Ascending aorta (tissue), 2 donors: ENCODE data around the gene MDGA2. TPM values are rescaled to one million over a fixed set of nuclear protein-coding genes. Genes with fewer than 3 reads are reported as not detected.

Experiments used
- DNase-seq, 2 donors: peaks; one replicate each; pipeline ENCODE4 v3.0.0-alpha.2; 2019; ENCODE audit warnings: low spot score in 2 of 2
- H3K27ac ChIP-seq, 2 donors: fragments of 200-600 bp; sonication (generic); one replicate each; pipeline ENCODE4 v1.5.1; 2016 to 2017; ENCODE audit warnings: mild to moderate bottlenecking in 1 of 2
- H3K27me3 ChIP-seq: fragments of 200-600 bp; sonication (generic); one replicate; pipeline ENCODE4 v1.5.1; 2017
- H3K36me3 ChIP-seq, 2 donors: fragments of 200-600 bp; sonication (generic); one replicate each; pipeline ENCODE4 v1.5.1; 2016
- H3K4me1 ChIP-seq, 2 donors: fragments of 200-600 bp; sonication (generic); one replicate each; pipeline ENCODE4 v1.5.1; 2016 to 2017; ENCODE audit warnings: mild to moderate bottlenecking in 1 of 2
- H3K4me3 ChIP-seq, 2 donors: fragments of 200-600 bp; sonication (generic); one replicate each; pipeline ENCODE4 v1.5.1; 2016 to 2017; ENCODE audit warnings: mild to moderate bottlenecking in 1 of 2
- H3K9me3 ChIP-seq, 2 donors: fragments of 200-600 bp; sonication (generic); one replicate each; pipeline ENCODE4 v1.5.1; 2016
- intact Hi-C: fragments of 100-400 bp; cut with DNase I; formaldehyde crosslinking; loops from one replicate; pipeline ENCODE4 v1.15.1; 2023
- total RNA-seq: library from RNA; depleted of rRNA; stranded (reverse); fragments of >200 nt; gene quantifications from one replicate; pipeline ENCODE4 v1.1.0, GENCODE V29; 2016
- TF ChIP-seq, protein P1 (sequence below), 3 experiments: fragments of 200-600 bp in 2 of 3; fragments of 450-650 bp in 1 of 3; sonication (generic) in 2 of 3; IDR thresholded peaks; one replicate each; pipeline ENCODE4 v1.5.1; 2016 to 2019; ENCODE audit warnings: antibody characterized with exemption in 3 of 3, mild to moderate bottlenecking in 1 of 3, moderate library complexity in 1 of 3

MDGA2 gene
- total RNA-seq, 1 donor from 2014 or later, result not detected

DNA sequence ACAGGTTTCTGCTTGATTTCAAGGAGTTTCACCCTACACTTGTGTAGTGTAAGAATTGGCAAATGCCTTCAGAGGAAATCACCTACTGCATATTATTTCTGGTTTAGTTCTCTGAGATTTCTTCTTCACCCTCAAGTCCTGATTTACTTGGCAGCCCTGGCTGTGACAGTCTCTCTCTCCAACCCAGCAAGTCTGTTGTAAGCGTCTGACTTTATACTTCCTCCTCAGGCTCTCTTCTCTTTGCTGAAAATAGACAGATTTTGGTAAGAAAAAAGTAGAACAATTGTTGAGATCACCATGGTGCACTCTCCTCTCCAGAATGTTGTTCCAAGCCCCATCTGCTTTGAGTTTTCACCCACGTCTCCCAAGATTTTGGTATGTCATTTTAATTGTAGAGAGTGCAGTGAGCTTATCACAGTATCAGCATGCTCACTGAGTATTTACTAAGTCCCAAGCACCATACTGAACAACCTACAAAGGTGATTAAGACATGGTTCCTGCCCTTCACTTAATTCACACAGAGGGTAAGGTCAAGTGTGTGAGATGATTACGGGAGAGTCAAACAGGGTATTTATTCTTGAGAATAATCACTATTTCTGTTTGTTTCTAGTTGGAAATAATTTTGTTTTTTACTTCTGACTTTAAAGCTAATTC lies 148.7 kb downstream of the MDGA2 start:
- no peaks in the 10 kb centered on the region for H3K9me3 ChIP-seq

DNA sequence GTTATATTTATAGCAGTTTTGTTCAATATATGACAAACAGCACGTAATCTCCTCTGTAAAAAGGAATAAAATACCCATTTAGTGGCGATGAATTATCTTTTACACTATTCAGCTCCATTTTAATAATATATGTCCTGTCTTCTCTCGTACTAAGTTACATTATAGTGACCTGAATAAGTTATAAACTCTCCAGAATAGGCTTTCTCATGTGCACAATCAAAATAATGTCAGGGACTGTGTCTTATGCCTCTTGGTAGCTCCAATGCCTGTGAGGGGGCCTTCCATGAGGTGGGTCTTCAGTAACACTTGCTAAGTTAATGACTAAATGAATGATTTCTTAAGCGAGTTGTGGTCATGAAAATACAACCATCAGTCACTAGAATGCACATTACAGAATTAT lies 150.9 kb downstream of the MDGA2 start:
- no peaks in the 10 kb centered on the region for H3K27me3 ChIP-seq
- intact Hi-C loops, result no loop called here
- no peaks in the 10 kb centered on the region for H3K4me1 ChIP-seq
- H3K9me3 ChIP-seq, result no peaks in the 10 kb centered on the region
- TF ChIP-seq, protein P1, sequence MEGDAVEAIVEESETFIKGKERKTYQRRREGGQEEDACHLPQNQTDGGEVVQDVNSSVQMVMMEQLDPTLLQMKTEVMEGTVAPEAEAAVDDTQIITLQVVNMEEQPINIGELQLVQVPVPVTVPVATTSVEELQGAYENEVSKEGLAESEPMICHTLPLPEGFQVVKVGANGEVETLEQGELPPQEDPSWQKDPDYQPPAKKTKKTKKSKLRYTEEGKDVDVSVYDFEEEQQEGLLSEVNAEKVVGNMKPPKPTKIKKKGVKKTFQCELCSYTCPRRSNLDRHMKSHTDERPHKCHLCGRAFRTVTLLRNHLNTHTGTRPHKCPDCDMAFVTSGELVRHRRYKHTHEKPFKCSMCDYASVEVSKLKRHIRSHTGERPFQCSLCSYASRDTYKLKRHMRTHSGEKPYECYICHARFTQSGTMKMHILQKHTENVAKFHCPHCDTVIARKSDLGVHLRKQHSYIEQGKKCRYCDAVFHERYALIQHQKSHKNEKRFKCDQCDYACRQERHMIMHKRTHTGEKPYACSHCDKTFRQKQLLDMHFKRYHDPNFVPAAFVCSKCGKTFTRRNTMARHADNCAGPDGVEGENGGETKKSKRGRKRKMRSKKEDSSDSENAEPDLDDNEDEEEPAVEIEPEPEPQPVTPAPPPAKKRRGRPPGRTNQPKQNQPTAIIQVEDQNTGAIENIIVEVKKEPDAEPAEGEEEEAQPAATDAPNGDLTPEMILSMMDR (IDR thresholded peaks at IDR 0.05), result no peak
- H3K36me3 ChIP-seq, result no peaks in the 10 kb centered on the region
- no peak overlapping the region for H3K4me3 ChIP-seq
- DNase-seq, result no peak
- H3K27ac ChIP-seq, result no peak overlapping the region

More for the DNA sequence above, 148.7 kb downstream of the MDGA2 start:
- DNase-seq, result no peak
- intact Hi-C loops, result no loop called here
- Histone ChIP-seq H3K4me3 (no peak overlapping the region), H3K36me3 (no peaks in the 10 kb centered on the region), H3K27ac (no peak overlapping the region), H3K4me1 (no peaks in the 10 kb centered on the region), H3K27me3 (no peaks in the 10 kb centered on the region)
- TF ChIP-seq, protein P1 (IDR thresholded peaks at IDR 0.05), result no peak

DNA sequence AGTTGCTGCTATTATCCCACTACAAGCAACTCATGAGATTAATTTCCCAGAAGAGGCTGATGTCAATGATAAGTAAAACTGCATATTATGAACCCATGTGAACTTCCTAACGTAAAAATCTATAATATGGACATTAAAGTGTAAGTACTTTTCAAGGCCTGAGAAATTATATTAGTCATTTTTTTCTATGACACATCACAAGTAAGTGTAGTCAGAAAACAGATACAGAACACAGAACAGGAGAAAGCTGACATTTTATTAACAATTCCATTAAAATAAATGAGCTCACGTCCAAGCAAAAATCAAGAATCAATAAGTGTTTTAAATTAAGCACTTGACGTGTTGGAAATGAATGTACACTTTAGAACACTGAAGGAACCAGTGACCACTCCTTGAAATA lies 155.0 kb downstream of the MDGA2 start:
- Histone ChIP-seq H3K4me1 (no peaks in the 10 kb centered on the region), H3K36me3 (no peaks in the 10 kb centered on the region), H3K27me3 (no peaks in the 10 kb centered on the region), H3K4me3 (no peak overlapping the region), H3K27ac (no peak overlapping the region), H3K9me3 (no peaks in the 10 kb centered on the region)
- DNase-seq, result no peak
- intact Hi-C loops, result no loop called here
- TF ChIP-seq, protein P1 (IDR thresholded peaks at IDR 0.05), result no peak

DNA sequence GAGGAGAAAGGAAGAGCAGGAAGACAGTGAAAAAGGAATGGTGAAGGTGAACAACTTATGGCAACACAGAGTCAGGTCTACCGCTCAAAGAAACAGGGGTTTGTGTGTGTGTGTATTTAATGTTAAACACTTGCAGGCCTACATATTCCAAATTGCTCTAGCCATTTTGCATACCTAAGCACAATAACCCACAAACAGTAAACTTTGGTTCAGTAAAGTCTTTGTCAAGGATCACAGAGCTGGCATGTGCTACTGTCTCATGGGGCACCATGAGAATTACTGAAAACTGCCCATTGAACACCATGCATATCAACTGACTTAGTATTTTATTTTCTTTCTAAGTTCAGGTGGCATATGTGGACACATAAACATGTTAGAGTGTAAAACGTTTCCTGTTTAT lies 163.6 kb downstream of the MDGA2 start:
- intact Hi-C loops, result no loop called here
- Histone ChIP-seq H3K9me3 (no peaks in the 10 kb centered on the region), H3K27ac (no peak overlapping the region), H3K36me3 (no peaks in the 10 kb centered on the region), H3K4me3 (no peak overlapping the region), H3K27me3 (no peaks in the 10 kb centered on the region), H3K4me1 (no peaks in the 10 kb centered on the region)
- DNase-seq, result no peak
- TF ChIP-seq, protein P1 (IDR thresholded peaks at IDR 0.05), result no peak

DNA sequence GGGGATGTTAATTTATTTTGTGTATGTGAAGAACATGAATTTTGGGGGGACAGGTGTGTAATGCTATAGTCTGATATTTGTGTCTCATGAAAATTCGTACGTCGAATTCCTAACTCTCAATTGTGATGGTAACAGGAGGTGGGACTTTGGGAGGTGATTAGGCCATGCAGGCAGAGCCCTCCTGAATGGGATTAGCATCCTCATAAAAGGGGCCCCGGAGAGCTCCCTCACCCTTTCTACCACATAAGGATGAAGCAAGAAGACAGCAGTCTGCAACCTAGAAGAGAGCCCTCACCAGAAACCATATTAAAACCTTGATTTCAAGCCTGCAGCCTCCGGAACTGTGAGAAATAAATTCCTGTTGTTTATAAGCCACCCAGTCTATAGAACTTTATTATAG lies 165.4 kb downstream of the MDGA2 start:
- H3K27ac ChIP-seq, result no peak overlapping the region
- no peaks in the 10 kb centered on the region for H3K27me3 ChIP-seq
- DNase-seq, result no peak
- intact Hi-C loops, result no loop called here
- no peaks in the 10 kb centered on the region for H3K36me3 ChIP-seq
- no peaks in the 10 kb centered on the region for H3K9me3 ChIP-seq
- H3K4me3 ChIP-seq, result no peak overlapping the region
- TF ChIP-seq, protein P1 (IDR thresholded peaks at IDR 0.05), result no peak
- no peaks in the 10 kb centered on the region for H3K4me1 ChIP-seq

DNA sequence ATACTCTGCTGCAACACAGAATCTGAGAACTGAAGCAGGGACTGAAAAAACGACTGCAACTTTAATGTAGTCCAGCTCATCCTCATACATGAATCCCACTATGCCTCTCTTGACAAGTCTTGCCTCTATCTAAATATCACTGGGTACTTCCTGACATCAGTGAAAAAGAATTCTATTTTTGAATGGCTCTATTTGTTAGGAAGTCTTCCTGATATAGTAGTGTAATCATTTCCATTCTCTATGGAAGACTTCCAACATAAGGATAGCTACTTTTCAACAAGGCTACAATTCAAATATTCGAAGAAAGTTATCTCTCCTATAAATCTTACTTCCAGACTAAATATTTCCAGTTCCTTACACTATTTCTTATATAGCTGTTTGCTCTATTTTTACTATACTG lies 167.5 kb downstream of the MDGA2 start:
- TF ChIP-seq, protein P1 (IDR thresholded peaks at IDR 0.05), result no peak
- no peak for DNase-seq
- Histone ChIP-seq H3K36me3 (no peaks in the 10 kb centered on the region), H3K27ac (no peak overlapping the region), H3K4me1 (no peaks in the 10 kb centered on the region), H3K4me3 (no peak overlapping the region), H3K9me3 (no peaks in the 10 kb centered on the region), H3K27me3 (no peaks in the 10 kb centered on the region)
- intact Hi-C loops, result no loop called here
